GM23338 (cell line): ENCODE results near the gene AFAP1. TPM values are rescaled to one million over a fixed set of nuclear protein-coding genes. Genes with fewer than 3 reads are reported as not detected.

Experiments used
- ATAC-seq: fragments of 200-7000 bp; cut with Tn5 transposase; 3 replicates; pipeline ENCODE4 v1.9.1; 2020
- DNase-seq: peaks from one replicate; pipeline ENCODE4 v3.0.0-alpha.2; 2015; ENCODE audit warnings: low spot score
- H2AFZ ChIP-seq: fragments of 200-600 bp; sonication (generic); 2 replicates; pipeline ENCODE4 v1.8.0; 2016; ENCODE audit warnings: antibody characterized with exemption, mild to moderate bottlenecking, moderate library complexity
- H3F3A ChIP-seq: fragments of 200-600 bp; sonication (generic); replicated peaks from 2 replicates; pipeline ENCODE4 v1.8.0; 2017; ENCODE audit warnings: antibody characterized with exemption, mixed run types, low read depth
- H3K27ac ChIP-seq: fragments of 200-600 bp; sonication (generic); 2 replicates; pipeline ENCODE4 v1.6.1; 2016; ENCODE audit warnings: low read depth
- H3K27me3 ChIP-seq: fragments of 200-600 bp; sonication (generic); 2 replicates; pipeline ENCODE4 v1.8.0; 2016; ENCODE audit warnings: mild to moderate bottlenecking, mixed run types, moderate library complexity; ENCODE audit not compliant: insufficient read depth
- H3K36me3 ChIP-seq: fragments of 200-600 bp; sonication (generic); 2 replicates; pipeline ENCODE4 v1.8.0; 2016; ENCODE audit warnings: mild to moderate bottlenecking; ENCODE audit not compliant: insufficient read depth
- H3K4me1 ChIP-seq: fragments of 200-600 bp; sonication (generic); 2 replicates; pipeline ENCODE4 v1.8.0; 2016; ENCODE audit warnings: mild to moderate bottlenecking, moderate library complexity; ENCODE audit not compliant: insufficient read depth
- H3K4me2 ChIP-seq: fragments of 200-600 bp; sonication (generic); 2 replicates; pipeline ENCODE4 v1.7.1; 2017; ENCODE audit warnings: mixed run types
- H3K4me3 ChIP-seq: fragments of 200-600 bp; sonication (generic); 2 replicates; pipeline ENCODE4 v1.6.1; 2016; ENCODE audit warnings: mixed run types
- H3K79me2 ChIP-seq: fragments of 200-600 bp; sonication (generic); replicated peaks from 2 replicates; pipeline ENCODE4 v1.8.0; 2017; ENCODE audit warnings: mild to moderate bottlenecking; ENCODE audit not compliant: insufficient read depth
- H3K9me2 ChIP-seq: fragments of 200-600 bp; sonication (generic); 2 replicates; pipeline ENCODE4 v1.8.0; 2017; ENCODE audit not compliant: insufficient read depth
- H4K20me1 ChIP-seq: fragments of 200-600 bp; sonication (generic); replicated peaks from 2 replicates; pipeline ENCODE4 v1.8.0; 2017; ENCODE audit warnings: mild to moderate bottlenecking; ENCODE audit not compliant: insufficient read depth
- H3K27ac Mint-ChIP-seq: 2 replicates; pipeline ENCODE4 v1.8.0; 2020; ENCODE audit warnings: inconsistent platforms, mild to moderate bottlenecking, moderate library complexity, mixed read lengths
- H3K27me3 Mint-ChIP-seq: 3 replicates; pipeline ENCODE4 v1.8.0; 2022; ENCODE audit warnings: low read depth, mild to moderate bottlenecking, moderate library complexity, mixed read lengths, inconsistent platforms; ENCODE audit not compliant: insufficient read depth, poor library complexity
- H3K36me3 Mint-ChIP-seq: 3 replicates; pipeline ENCODE4 v1.8.0; 2021; ENCODE audit warnings: low read depth, mild to moderate bottlenecking, inconsistent platforms, moderate library complexity, mixed read lengths
- H3K4me1 Mint-ChIP-seq: 3 replicates; pipeline ENCODE4 v1.8.0; 2020; ENCODE audit warnings: mild to moderate bottlenecking, inconsistent platforms, mixed read lengths
- H3K4me3 Mint-ChIP-seq: 3 replicates; pipeline ENCODE4 v1.8.0; 2021; ENCODE audit warnings: moderate library complexity, mild to moderate bottlenecking, inconsistent platforms, mixed read lengths
- H3K9me3 Mint-ChIP-seq: 3 replicates; pipeline ENCODE4 v1.8.0; 2020; ENCODE audit warnings: moderate library complexity, mild to moderate bottlenecking, inconsistent platforms, mixed read lengths
- CREB1 ChIP-seq: fragments of 250-450 bp; sonication (Bioruptor Pico); IDR thresholded peaks from 2 replicates; pipeline ENCODE4 v1.5.0; 2020; ENCODE audit warnings: low read depth, mild to moderate bottlenecking, moderate library complexity
- CTCF ChIP-seq, 2 experiments: fragments of 200-600 bp in 1 of 2; sonication (generic) in 1 of 2; conservative IDR thresholded peaks; 2 replicates each; pipeline versions ENCODE4 v1.5.1 to v1.6.1; 2016 to 2017; ENCODE audit warnings: antibody characterized with exemption in 2 of 2, low read depth in 2 of 2, mild to moderate bottlenecking in 2 of 2, moderate library complexity in 1 of 2
- ETS1 ChIP-seq: IDR thresholded peaks from 2 replicates; pipeline ENCODE4 v1.6.1; 2016; ENCODE audit warnings: antibody characterized with exemption
- EZH2 ChIP-seq: fragments of 200-600 bp; sonication (generic); IDR thresholded peaks from one replicate; pipeline ENCODE4 v1.8.0; 2017; ENCODE audit warnings: antibody characterized with exemption, mild to moderate bottlenecking, low read depth; ENCODE audit not compliant: unreplicated experiment
- EZH2phosphoT487 ChIP-seq: fragments of 200-600 bp; sonication (generic); IDR thresholded peaks from one replicate; pipeline ENCODE4 v1.8.1; 2018; ENCODE audit warnings: antibody characterized with exemption; ENCODE audit not compliant: unreplicated experiment
- JUNB ChIP-seq: IDR thresholded peaks from one replicate; pipeline ENCODE4 v1.6.1; 2016; ENCODE audit warnings: antibody characterized with exemption; ENCODE audit not compliant: unreplicated experiment
- NANOG ChIP-seq: IDR thresholded peaks from 2 replicates; pipeline ENCODE4 v1.6.1; 2016; ENCODE audit warnings: antibody characterized with exemption, borderline replicate concordance
- POLR2AphosphoS5 ChIP-seq: IDR thresholded peaks from 2 replicates; pipeline ENCODE4 v1.6.1; 2016; ENCODE audit warnings: antibody characterized with exemption, low read depth
- REST ChIP-seq: IDR thresholded peaks from one replicate; pipeline ENCODE4 v1.6.1; 2018; ENCODE audit warnings: antibody characterized with exemption; ENCODE audit not compliant: unreplicated experiment
- STAT1 ChIP-seq: IDR thresholded peaks from one replicate; pipeline ENCODE4 v1.6.1; 2016; ENCODE audit warnings: antibody characterized with exemption; ENCODE audit not compliant: unreplicated experiment
- ZNF114 ChIP-seq: fragments of 250-450 bp; sonication (Bioruptor Pico); IDR thresholded peaks from 2 replicates; pipeline ENCODE4 v1.5.0; 2020; ENCODE audit warnings: mild to moderate bottlenecking, moderate library complexity
- ZNF331 ChIP-seq: fragments of 250-450 bp; sonication (Bioruptor Pico); IDR thresholded peaks from 2 replicates; pipeline ENCODE4 v1.5.0; 2020; ENCODE audit warnings: low read depth, mild to moderate bottlenecking, moderate library complexity
- ZNF462 ChIP-seq: fragments of 250-450 bp; sonication (Bioruptor Pico); IDR thresholded peaks from 2 replicates; pipeline ENCODE4 v1.5.0; 2020; ENCODE audit warnings: mild to moderate bottlenecking, moderate library complexity
- polyA plus RNA-seq: library from polyadenylated mRNA; unstranded; fragments of >200 nt; fragmentation: Nextera tagmentation; extraction: Ambion mirVana; gene quantifications from 2 replicates; pipeline ENCODE4 v1.2.1, GENCODE V29; 2016
- total RNA-seq: library from RNA; depleted of rRNA; stranded (reverse); fragments of >200 nt; shearing (Covaris generic); gene quantifications from 2 replicates; pipeline ENCODE4 v1.2.3, GENCODE V29; 2014

The AFAP1 gene
- total and polyA plus RNA-seq, 2 experiments from 2014 or later = 6.5 to 21.5 TPM

GRCh38 chr4:7853271-7853670, 86.4 kb downstream of the AFAP1 start:
- H3K27me3 Mint-ChIP-seq = peaks cover 4% of the 10 kb centered on the region
- TF ChIP-seq ZNF462 (CRISPR knock-in tag) (no peak), STAT1 (no peak), ZNF331 (CRISPR knock-in tag) (no peak), EZH2phosphoT487 (no peak), ZNF114 (no peak), EZH2 (no peak), ETS1 (no peak), CREB1 (CRISPR knock-in tag) (no peak), REST (no peak), JUNB (no peak), NANOG (no peak), CTCF (conservative IDR thresholded peaks at IDR 0.05; ENCODE audit: low read depth in 2 of 2) (no peak), POLR2AphosphoS5 (no peak)
- ATAC-seq (no peak), DNase-seq (no peak)
- Histone ChIP-seq H3F3A (no peaks in the 10 kb centered on the region), H3K4me1 (peaks cover 3% of the 10 kb centered on the region; the same call in 1 of the 2 replicates), H2AFZ (no peak overlapping the region), H3K27ac (no peak overlapping the region), H3K27me3 (no peaks in the 10 kb centered on the region), H3K36me3 (no peaks in the 10 kb centered on the region; the same call in none of the 2 replicates), H4K20me1 (no peaks in the 10 kb centered on the region), H3K4me3 (no peak overlapping the region), H3K9me2 (no peaks in the 10 kb centered on the region), H3K79me2 (peaks cover 20% of the 10 kb centered on the region; the same call in 1 of the 2 replicates), H3K4me2 (no peak overlapping the region)
- H3K27ac Mint-ChIP-seq = no peak overlapping the region; the same call in 1 of the 2 replicates
- peaks cover 11% of the 10 kb centered on the region for H3K36me3 Mint-ChIP-seq
- H3K4me3 Mint-ChIP-seq = no peak overlapping the region
- H3K9me3 Mint-ChIP-seq = no peaks in the 10 kb centered on the region
- H3K4me1 Mint-ChIP-seq = peaks cover 14% of the 10 kb centered on the region
